ENCODE data around the gene KLHL29. TPM values are rescaled to one million over a fixed set of nuclear protein-coding genes. Genes with fewer than 3 reads are reported as not detected.

KLHL29 gene
- total RNA-seq, 1 donor from 2014 or later: 12.2 TPM

- no peak for DNase-seq (ENCODE audit: low read depth)
These were observed 246.0 kb downstream of the KLHL29 start for GRCh38 chr2:23630961-23631360.

DNA sequence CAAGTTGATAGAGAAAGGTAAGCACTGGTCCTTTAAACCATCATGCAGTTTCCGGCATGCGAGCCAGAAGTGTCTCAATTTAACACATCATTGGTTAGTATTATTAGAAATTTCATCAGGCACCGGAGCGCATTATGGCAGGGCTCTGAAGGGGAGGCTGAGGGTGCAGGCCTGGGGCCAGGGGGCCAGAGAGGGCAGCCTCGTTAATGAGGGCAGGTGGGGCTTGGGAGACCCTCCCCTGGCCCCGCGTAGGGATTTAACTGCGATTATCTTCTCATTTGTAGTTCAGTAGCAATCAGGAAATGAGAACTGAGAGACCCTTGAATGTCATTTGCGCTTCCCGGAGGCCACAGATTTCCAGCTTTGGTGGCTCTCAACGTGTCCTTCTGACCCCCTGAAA, 246.4 kb downstream of the KLHL29 start:
- no peak for DNase-seq (ENCODE audit: low read depth)

- no peak for DNase-seq (ENCODE audit: low read depth)
These were observed 247.4 kb downstream of the KLHL29 start for GRCh38 chr2:23632386-23632785.

DNA sequence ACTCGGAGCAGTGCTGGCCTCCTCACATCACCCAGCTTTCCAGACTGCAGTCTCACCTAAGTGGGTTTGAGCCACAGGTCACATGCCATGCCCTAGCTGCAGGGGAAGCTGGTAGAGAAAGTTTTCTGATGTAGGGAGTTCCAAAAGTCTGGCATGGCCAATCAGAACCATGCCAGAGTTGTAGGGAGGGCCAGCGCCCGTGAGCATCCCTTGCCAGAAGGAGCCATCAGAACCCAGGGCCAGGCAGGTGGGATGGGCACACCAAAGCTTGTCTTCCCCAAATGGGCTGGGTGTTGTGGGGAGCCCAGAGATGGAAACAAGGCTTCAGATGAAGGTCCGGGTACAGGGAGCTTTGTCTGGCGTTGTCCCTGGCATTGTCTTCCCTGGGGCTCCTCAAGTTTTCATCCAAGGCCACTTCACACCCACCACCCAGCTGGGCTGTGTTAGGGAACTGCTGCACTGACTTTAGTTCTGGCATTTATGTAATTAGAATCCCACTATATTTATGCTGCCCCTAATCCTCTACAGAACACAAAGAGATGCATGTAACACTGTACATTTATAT, 247.9 kb downstream of the KLHL29 start:
- no peak for DNase-seq (ENCODE audit: low read depth)

DNA sequence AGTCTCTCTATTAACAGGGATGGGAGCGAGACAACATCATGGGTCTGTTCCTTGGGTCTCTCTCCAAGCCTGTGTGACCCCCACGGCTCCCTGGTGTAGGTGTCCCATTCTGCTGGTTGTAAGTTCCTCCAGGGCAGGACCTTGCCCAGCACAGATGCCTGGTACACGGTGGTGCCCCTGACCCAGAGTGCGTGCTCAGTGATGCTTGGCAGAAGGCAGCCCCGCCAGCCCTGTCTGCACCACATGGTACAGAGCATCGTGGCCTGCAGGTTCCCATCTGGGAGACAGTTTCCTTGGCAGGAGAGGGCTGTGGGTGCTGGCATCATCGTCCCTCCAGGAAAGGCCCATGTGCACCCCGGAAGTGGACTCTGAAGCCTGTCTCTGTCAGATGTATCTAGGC, 249.0 kb downstream of the KLHL29 start:
- DNase-seq (ENCODE audit: low read depth): no peak

GRCh38 chr2:23635442-23636340, 250.7 kb downstream of the KLHL29 start:
- DNase-seq (ENCODE audit: low read depth): peak; percentile 15

- no peak for DNase-seq (ENCODE audit: low read depth)
These were observed 251.4 kb downstream of the KLHL29 start for GRCh38 chr2:23636426-23636825.

GRCh38 chr2:23637011-23637778, 252.2 kb downstream of the KLHL29 start:
- no peak for DNase-seq (ENCODE audit: low read depth)

DNA sequence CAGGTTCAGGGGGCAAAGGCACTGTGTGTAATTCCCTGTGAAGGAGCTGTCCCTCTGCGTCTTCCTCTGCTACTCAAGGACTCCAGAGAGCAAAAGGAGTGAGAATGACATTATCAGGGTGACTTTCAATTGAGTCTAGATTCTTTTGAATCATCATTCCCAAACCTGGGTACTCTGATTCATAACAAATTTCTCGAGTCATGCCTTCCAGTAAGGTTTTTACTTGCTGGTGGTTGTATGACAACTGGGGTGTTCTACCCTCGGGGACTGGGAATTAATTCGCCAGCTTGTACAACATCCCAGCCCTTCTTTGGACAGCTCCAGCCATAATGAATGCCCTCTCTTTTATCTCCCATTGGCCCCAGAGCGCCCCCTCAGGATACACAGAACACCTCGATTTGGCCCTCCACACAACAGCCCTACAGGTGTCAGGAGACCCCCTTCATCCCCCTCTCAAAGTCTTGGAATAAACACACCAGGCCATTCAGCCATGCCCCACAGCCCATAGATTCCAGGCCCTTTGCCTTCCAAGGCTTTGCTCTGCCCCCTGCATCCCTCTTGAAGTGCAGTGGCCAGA, 254.5 kb downstream of the KLHL29 start:
- no peak for DNase-seq (ENCODE audit: low read depth)

GRCh38 chr2:23640711-23641110, 255.7 kb downstream of the KLHL29 start:
- no peak for DNase-seq (ENCODE audit: low read depth)

GRCh38 chr2:23642516-23642915, 257.5 kb downstream of the KLHL29 start:
- no peak for DNase-seq (ENCODE audit: low read depth)

- no peak for DNase-seq (ENCODE audit: low read depth)
These were observed 260.3 kb downstream of the KLHL29 start for GRCh38 chr2:23645230-23645808.

- DNase-seq (ENCODE audit: low read depth): no peak
These were observed 262.6 kb downstream of the KLHL29 start for GRCh38 chr2:23647563-23647962.

GRCh38 chr2:23649303-23649702, 264.3 kb downstream of the KLHL29 start:
- no peak for DNase-seq (ENCODE audit: low read depth)

DNA sequence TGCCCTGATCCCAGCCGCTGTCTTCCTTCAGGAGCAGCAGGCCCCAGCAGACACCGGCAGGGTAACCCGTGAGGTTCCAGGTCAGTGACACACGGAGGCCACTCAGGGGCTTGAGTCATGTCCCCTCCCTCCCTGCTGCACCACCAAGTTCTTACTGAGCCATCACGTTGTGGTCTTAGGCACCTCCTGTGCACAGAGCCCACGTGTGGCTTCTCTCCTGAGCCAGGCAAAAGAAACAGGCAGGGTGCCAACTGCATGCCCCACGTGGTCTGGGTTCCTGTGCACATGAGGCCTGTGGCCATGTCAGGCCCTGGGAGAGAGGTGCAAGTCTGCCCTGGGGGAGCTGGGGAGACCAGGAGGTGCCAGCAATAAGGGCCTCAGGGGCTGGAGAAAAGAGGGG, 264.8 kb downstream of the KLHL29 start:
- DNase-seq (ENCODE audit: low read depth): peak; percentile 91

DNA sequence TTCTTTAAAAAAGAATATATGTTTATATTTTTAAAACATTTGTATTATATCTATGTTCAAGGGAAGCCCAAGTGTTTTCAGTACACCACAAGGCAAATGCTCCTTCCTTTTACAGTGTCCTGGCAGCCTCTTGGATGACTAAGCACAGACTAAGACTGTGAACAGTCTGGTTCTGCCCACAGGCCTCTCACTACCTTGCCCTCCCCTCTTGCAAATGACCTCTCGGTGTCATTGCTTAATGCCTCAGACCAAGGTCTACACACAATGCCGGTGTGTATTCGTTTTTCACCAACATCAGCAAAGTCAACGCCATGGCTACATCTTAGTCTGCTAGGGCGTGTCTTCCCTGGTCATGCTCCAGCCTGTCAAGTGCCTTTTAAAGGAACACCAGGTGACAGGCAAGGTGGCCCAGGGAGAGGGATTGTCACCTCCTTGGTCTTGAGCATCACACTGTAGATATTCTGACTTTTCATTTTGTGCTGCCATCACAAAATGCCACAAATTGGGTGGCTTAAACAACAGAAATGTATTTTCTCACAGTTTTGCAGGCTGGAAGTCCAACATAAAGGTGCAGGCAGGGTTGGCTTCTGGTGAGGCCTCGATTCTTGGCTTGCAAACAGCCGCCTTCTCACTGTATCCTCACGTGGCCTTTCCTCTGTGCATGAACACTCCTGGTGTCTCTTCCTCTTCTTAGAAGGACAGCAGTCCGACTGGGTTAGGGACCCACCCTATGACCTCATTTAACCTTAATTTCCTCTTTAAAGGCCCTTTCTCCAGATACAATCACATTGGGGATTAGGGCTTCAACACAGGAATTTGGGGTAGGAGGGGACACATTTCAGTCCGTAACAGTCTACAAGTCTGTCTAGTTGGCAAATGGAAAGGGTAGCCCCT, 266.5 kb downstream of the KLHL29 start:
- DNase-seq (ENCODE audit: low read depth): peak; percentile 93

- no peak for DNase-seq (ENCODE audit: low read depth)
These were observed 268.3 kb downstream of the KLHL29 start for GRCh38 chr2:23653326-23653725.

- DNase-seq (ENCODE audit: low read depth): no peak
These were observed 269.8 kb downstream of the KLHL29 start for GRCh38 chr2:23654756-23655155.

DNA sequence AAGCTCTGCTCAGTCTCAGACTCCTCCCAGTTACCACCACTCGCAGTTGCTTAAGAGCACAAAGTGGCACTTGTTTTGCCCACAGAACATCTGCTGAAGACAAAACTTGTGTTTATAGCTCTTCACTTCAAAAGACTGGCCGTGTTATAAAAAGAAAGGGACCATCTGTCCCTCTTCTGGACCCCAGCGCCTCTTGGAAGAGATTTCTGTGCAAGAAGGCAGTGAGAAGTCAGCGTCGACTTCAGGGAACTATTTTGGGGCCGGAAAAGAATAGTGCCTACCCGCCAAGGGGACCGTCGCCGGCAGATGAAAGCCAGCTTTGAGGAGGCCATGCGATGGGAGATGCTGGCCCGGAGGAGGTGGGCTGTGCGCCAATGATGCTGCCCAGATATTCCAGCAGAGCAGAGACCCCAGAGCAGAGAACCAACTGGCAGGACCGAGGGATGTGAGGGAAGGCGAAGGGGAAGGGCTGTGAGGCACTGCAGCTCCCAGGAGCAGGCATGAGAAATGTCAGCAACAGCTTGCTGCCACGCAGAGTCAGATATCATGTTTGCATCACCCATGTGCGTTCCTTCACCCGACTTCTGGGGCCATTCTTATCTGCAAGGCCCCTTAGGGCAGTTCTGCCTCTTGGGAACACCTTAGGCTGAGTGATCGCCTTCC, 271.1 kb downstream of the KLHL29 start:
- no peak for DNase-seq (ENCODE audit: low read depth)

- no peak for DNase-seq (ENCODE audit: low read depth)
These were observed 271.6 kb downstream of the KLHL29 start for GRCh38 chr2:23656597-23656973.
